ENCODE results near the gene ASTL.

ASTL gene

DNA sequence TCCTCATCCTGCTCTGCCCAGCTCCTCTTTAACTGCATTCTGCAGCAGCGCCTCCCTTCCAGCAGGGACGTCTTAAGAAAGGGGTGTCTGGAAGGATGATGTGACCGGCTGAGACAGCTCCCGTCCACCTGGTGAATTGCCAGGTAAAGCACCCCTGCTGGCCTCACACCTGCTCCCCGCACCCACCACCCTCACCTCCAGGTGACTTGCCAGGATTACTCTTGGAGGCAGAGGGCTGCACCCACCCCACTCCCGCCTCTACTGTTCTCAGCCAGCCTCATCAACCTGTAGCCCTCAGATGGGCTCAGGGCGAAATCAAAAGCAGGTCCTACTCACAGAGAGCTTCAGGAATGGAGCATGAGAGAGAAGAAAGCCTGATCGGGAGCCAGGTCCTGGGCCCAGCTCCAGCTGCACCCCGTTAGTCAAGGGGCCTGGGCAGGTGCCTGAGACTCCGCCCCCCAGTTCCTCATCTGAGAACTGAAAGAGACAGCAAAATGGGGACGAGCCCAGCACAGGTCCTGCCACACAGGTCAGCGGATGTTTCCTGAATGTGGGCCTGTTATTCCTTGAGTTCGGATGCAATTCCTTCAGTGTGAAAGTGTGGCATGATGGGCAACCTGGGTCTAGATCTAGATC lies 27.6 kb downstream of the ASTL start:
- DNase-seq, result no peak

DNA sequence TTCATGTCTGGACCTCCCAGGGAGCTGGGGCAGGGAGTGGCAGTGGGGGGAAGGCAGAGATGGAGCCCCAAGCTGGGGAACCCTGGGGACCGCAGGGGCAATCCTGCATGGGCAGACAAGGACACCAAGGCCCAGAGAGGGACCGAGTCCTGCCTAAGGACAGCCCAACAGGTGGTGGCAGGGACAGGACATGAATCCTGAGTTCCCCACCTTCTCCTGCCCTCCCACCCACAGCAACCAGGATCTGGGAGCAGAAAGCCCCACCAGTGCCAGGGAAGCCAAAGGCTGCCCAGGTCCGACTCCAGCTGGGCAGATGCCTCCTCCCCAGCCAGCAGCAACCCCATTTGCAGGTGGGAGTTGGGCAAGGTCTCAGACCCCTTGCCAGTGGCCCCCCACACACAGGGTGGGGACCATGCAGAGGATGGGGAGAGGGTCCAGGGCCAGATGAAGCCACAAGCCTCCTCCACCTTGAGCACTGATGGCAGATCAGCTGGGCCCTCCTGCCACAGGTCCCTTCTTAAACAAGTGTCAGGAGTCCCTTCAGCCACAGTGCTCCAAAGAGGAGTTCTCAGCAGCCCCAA lies 28.3 kb downstream of the ASTL start:
- no peak for DNase-seq

DNA sequence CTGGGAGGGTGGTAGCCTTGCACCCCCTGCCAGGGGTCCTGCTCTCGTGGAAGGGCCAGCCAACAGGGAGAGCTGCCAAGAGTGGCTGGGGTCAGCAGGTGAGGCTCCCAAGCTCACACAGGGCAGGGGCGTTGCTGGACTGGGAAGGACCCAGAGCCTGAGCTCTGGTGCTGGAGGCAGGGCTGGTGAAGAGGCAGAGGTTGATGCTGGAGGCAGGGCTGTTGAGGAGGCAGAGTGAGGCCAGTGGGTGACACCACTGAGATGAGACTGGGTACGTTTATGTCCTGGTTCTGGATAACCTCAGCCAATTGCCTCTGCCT lies 29.0 kb downstream of the ASTL start:
- DNase-seq, result no peak

DNA sequence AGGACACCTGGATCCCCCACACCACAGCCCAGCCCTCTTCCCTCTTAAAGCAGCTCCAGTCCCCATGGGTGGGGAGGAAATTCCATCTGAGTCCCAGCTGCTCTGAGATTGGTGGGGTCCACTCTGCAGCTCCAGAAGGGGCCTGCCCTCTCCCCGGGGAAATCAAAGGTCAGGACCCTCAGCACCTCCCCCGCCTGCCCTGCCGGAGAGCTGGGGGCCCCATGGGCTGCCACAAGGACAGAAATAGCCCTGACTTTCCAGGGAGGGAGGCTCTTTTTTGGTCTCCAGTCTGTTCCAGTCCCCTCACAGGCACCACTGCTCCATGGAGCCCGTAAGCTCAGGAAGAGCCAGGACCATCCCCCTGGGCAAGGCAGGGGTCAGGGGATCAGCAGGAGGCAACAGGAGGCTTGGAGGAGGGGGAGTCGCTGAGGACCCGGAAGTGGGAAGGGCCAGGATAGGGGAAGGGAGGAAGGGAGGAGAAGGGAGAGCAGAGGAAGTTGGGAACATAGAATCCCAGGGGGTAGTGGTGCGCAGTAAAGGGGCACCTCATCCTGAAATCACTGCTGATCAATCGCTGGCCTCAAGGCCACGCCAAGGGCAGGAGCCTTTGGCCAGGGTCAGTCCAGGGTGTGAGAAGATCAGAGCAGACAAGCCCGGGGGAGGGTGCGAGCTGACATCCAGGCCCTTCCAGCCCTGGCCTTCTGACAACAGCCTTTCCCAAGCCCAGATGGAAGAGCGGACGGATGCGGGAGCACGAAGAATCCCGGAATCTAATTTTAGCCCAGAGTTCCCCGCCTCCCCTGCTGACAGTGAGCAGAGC lies 29.6 kb downstream of the ASTL start:
- DNase-seq, result no peak

DNA sequence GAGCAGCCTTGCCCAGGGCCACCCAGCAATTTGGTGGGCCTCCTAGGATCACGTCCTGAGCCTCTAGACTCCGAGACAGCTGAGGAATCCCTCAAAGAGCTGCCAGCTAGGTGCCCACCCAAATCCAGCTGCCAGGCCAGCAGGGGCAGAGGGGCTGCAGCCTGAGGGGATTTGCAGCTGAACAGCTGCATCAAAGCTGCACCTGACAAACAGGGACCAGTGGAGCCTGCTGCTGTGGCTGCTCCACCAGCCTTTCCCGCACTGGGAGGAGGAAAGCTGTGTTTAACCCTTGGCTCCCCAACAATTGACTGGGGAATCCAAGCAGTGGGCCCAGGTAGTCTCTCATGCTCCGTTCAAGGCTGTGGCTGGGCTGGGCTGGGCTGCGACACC lies 30.2 kb downstream of the ASTL start:
- DNase-seq, result no peak

DNA sequence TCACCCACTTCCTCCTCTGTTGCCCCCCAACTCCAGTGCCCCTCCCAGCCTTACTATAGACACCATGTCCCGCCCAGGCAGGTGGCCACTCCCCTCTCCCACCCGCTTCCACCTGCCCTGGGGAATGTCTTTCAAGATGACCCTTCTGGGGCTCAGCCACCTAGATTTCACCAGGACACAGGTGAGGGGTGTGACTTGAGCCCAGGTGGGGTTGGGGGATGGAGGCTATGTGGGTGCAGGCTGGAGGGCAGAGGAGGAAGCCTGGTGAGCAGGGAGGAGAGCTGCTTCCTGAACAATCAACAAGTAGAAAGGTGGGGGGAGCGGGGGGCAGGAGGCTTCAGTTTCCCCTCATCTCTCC lies 30.6 kb downstream of the ASTL start:
- DNase-seq, result no peak

DNA sequence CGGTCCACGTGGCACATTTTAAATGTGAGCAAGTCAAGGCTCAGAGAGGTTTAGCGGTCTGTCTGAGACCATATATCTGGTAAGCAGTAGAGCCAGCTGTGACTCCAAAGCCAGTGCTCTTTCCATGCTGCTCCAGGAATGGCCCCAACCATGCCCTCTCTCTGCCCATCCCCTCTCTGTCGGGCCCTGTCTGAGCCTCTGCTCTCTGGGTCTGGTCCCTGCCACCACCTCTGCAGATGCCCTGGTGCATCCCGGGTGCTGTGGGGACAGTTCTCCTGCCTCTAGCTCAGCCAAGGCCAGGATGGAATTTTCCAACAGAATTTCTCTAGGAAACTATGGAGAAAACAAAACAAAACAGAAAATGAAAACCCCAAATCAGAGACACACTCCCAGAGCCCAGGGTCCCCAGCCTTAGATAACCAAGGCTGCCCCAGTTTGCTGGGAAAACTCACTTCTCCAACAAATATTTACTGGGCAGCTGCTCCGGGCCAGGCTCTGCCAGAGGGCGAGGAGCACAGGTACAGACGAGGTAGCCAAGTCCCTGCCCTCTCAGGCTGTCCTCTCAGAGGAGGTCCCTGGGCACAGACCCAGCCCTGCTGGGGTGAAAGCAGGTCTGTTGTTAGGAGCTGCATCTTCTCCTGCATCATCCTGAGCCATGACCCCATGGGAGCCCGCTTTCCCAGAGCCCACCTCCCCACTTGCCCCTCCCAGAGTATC lies 31.2 kb downstream of the ASTL start:
- no peak for DNase-seq

DNA sequence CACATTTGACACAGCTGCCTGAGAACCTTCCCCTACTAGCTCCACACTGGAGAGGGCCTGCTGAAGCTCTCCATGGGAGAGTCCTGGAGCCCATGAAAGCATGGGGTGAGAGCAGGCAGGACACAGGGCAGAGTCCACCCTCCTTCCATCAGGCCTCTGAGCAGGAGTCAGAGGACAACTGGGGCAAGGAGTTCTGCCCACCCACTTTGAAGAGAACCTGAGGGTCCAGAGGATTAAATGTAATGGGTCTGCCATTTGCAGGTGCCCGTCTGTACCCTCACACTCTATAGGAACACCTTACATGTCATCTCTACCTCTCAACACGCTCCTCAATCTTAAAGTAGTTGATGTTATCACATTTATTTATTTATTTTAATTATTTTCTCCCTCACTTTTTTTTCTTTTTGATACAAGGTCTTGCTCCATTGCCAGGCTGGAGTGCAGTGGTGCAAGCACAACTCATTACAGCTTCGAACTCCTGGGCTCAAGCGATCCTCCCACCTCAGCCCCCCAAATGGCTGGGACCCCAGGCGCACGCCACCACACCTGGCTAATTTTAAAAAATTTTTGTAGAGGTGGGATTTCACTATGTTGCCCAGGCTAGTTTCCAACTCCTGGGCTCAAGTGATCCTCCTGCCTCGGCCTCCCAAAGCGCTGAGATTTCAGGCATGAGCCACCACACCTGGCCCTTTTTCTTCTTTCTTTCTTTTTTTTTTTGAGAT lies 32.1 kb downstream of the ASTL start:
- DNase-seq, result no peak

DNA sequence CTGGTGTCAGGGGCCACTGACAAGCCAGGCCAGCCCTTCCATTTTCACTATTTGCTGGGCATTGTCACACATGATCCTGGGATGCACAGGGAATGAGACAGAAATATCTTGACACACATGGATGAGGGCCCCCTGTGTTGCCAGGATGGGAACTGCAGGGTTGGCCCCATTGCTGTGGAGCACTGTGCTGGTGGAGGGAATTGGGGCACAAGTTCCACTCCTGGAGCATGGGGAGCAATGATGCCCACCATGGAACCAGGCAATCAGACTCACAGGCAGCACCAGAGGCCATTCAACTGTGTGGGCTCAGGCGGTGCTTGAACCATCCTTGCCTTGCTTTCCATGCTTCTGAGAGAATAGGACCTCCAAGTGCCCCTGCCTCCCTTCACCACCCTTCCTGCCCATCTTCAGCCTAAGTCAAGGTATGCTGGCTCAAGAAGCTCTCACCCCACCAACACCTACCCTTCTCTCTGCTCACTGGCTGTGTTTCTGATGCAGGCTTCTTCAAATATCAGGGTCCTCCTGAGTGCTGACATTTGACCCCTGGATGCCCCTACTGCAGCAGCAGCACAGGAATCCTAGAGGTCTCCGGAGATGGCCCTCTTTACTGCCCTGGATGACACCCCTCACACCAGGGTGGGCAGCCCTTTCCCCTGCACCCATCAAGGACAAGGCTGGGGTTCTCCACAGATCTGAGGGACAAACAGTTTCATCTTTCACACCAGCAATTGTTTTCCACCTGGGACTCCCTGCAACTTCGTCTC lies 33.0 kb downstream of the ASTL start:
- no peak for DNase-seq

DNA sequence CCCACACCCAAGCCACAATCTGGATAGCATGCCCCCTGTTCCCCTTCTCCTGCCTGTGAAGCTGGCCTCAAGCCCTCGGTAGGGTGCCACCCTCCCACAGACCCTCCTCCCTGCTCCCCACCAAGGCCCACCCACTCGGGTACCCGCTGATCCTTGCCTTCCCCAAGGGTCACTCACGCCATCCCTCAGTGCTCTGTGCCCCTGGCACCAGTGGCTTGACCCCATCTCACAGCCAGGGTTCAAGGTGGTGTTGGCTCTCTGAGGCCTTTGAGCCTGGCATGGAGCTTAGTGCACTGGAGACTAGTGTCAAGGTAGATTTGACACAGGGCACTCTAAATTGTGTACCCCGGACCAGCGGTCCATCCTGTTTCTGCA lies 33.8 kb downstream of the ASTL start:
- no peak for DNase-seq

DNA sequence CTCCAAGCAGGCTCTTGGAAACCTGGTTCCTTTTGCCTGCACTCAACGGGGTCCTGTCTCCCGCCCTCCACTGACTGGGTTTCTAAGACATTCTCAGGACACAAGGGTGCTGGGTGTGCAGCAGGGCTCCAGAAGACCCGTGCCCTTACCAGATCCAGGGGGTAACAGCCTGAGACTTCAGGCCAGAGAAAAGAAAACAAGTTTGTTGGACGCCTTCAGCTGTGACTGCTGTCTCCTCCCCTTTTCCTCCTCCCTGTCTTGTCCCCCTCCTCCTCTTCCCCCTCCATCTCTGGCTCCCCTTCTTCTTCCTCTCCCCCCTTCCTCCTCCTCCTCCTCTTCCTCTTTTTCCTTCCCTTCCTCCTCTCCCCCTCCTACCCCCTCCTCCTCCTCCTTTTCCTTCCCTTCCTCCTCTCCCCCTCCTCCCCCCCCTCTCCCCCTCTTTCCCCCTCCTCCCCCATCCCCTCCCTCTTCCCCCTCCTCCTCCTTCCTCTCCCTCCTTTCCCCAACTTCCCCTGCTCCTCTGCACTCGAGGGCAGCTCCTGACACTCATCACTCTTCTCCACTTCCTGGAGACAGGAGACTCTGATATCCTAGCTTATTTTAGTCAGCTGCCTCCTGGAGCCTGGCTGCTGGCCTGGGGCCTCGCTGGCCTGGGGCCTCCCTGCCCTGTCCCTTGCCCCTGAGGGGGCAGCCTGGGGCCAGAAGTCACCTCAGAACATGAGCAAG lies 34.4 kb downstream of the ASTL start:
- DNase-seq, result no peak

DNA sequence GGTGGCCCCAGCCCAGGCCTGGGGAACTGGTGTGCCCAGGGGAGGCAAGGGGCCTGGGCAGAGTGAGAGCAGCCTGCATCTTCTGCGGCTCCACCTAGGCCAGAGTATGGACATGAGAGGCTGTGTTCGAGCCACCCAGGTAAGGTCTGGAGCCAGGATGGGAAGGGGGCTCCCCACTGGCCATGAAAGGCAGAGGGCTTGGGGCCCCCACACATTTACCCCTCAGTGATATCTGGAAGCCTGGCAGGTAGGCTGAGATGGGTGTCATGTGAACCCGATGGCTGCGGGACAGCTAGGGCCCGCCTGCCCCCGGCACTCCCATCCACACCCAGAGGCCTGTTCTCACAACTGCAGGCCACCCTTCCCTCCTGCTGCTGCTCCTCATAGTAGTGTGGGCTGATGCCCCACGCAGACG lies 35.1 kb downstream of the ASTL start:
- no peak for DNase-seq

DNA sequence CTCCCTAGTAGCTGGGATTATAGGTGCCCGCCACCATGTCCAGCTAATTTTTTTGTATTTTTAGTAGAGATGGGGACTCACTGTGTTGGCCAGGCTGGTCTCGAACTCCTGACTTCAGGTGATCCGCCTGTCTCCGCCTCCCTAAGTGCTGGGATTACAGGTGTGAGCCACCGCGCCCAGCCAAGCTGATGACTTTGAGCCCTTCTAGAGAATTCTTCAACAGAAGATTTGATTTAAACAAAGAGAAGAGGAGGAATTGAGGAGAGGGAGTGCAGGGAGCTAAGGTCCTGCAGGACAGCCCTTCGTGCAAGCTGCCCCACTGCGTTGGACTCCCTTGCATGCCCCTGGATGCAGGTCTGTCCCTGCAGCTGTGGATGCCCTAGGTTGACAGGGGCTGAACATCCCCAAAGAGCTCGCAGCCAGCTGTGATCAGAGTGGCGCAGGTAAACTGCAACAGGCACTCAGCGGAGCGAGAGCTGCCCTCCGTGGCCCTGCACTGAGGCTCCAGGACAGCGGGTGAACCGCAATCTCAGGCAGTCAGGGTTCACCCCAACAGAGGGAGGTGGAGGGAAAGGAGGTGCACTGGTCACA lies 35.6 kb downstream of the ASTL start:
- DNase-seq, result no peak

DNA sequence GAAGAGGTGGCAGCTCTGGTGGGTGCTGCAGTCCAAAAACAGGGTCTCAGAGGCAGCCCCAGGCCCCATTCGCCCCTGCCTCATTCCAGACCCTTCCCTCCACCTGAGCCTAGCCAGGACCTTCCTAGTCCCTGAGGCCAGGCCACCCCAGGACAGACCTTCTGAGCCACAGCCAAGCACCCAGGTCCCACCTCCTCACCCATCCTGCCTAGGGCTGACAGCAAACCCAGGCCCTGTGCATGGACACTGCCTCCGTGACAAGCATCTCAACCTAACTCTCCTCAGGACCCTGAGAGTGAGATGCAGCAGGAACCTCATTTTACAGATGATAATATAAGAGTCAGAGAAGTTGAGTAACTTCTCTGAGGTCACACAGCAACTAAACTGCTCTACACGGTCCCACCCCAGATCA lies 37.4 kb downstream of the ASTL start:
- no peak for DNase-seq

DNA sequence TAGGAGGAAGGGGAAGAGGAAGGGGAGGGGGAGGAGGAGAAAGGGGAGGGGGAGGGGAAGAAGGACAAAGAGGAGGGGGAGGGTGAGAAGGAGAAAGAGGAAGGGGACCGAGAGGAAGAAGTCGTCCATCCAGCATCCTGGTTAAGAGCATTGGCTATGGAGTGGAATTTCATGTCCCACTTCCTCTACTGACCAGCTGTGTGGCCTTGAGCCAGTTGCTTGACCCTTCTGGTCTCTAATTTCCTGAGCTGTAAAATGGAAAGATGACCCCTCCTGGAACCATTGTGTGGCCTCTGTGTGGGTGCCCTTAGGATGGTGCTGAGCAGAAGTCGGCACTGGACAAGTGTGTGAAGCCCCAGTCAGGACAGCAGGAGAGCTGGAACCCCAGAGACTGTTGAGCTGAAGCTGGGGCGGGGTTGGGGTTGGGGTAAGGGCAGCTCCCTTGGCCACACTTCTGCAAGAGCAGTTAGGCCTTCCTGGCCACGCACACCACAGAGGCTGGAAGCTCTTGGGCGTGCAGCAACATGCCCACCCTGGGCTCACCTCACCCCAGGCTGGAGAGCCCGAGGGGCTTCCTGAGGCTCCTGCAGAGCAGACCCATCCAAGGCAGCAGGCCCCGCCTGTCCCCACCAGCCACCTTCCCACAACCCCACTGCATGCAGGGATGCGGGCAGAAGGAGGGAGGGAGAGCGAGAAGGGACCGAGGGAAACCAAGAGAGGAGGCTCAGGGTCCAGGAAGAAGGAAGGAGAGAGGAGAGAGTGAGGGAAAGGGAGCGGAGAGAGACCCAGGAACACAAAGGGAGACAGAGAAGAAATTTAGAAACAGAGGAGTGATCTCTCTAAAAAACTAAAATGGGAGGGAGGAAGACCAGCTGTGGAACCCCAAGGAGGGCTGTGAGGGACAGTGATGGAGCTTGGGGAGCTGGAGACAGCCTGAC lies 38.2 kb downstream of the ASTL start:
- no peak for DNase-seq

DNA sequence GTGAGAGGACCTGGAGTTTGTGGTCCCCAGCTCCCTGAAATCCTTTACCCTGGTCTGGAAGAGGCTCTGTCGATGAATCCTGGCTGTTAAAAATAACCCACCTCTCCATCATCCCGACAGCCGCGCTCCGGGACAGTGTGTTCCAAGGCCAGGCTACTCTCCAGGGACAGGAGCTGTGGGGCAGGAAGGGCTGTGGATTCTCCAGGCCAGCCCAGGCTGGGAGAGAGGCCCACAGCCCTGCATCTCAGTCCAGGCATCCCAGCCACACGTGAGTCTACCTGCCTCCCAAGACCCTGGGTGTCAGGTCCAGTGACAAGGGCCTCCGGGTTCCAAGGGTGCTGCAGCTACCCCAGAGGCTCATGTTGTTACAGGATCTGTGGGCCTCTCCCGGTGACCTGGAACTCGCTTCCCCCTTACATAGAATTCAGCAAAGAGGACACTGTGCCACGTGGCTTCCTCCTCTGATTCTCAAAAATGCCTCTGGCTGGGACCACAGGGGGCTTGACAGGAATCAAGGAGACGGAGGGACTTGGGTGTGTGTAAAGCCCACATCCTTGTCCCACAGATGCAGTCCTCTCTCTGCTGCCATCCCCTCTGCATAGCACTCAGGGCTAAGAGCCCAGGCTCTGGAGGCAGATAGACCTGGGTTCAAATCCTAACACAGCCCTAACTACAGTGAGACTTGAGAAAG lies 39.3 kb downstream of the ASTL start:
- no peak for DNase-seq

DNA sequence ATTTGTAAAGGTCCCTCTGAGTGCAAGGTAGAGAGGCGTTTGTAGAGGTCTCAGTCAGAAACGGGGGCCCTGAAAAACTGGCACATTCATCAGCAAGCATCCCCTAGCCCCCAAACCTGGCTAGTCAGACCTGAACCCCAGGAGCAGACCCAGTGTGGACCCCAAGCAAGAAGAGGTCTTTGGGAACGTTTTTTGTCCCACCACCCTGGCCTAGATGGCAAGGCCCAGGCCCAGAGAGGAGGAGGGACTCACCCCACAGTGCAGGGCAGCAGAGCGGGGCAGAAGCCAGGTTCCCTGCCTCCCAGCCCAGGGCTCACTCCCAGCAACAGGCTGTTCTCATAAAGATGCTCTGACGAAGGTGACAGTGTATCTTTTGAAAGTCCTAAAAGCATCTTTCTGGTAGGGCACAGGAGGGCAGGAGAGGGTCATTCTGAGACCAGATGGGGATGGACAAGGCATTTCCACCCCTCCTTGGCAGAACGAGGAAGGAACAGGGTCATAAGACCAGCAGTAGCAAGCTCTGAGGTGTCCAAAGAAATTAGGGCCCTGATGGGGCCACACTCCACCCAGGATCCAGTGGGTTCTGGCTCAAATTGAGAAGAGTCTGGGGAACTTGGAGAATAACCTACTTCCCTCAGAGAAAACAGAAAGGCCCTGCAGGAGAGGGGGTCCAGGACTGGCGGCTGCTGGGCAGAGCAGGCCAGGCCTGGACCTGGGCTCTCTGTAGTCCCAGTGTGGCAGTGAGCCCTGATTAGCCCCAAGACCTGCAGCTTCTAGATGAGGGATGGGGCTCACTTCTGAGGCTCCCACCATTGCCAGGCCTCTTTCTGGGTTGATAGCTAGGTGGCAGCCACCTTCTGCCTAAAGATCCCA lies 40.1 kb downstream of the ASTL start:
- DNase-seq, result no peak

DNA sequence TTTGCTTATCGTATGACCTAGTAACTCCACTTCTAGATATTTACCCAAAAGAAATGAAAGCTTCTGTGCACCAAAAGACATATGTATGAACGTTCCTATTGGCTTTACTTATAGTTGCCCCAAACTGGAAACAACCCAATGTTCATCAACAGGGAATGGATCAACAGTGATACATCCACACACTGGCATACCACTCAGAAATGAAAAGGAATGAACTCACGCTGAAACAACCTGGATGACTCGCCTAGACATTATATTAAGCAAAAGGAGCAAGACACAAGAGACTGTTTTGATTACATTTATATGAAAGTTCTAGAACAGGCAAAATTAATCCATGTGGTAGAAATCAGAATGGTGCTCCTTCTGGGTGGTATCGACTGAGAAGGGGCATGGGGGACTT lies 40.9 kb downstream of the ASTL start:
- no peak for DNase-seq

Measured in suppressor macrophage treated with lipopolysaccharide for 4 hours (primary cell).